Measurements from ENCODE around the gene UMAD1. TPM values are rescaled to one million over a fixed set of nuclear protein-coding genes. Genes with fewer than 3 reads are reported as not detected.
A peak's percentile ranks its signal among the peaks of the same experiment; 100 is the strongest.

UMAD1 gene
- total and polyA plus RNA-seq, 3 donors from 2014 or later = 11.1 to 17.3 (median 12.6) TPM

DNA sequence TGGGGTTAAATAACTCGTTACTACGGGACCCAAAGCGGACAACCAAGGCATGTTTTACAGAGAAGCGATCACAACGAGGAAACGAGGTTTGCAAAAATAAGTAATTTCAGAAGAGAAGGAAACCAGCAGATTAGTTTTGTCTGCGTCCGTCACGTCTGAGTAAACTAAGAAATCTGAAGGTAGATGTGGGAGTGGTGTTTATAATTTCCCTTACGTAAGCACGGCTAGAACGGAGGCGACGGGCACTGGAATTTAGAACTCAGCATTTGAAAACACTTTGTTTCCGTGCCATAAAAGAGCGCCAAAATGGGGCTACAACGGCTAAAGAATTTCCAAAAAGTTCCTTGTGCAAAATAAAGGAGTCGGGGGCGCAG lies 718 bp upstream of the UMAD1 start:
- DNase-seq = peak; percentile 28
- no peaks in the 10 kb centered on the region for H3K9me3 ChIP-seq
- H3K27me3 ChIP-seq = no peaks in the 10 kb centered on the region
- peaks cover 7% of the 10 kb centered on the region for H3K4me1 ChIP-seq
- WGBS, 2 donors = 0% methylated on average over 19 of the region's 19 CpGs
- TF ChIP-seq POLR2A (IDR thresholded peaks at IDR 0.05) = no peak
- no peak for TF ChIP-seq CTCF (IDR thresholded peaks at IDR 0.05)
- H3K36me3 ChIP-seq (ENCODE audit: low read depth, missing control alignments) = no peaks in the 10 kb centered on the region
- peak overlapping the region; percentile 84 to 88 for H3K4me3 ChIP-seq
- intact Hi-C loops (cut with DNase I; ENCODE audit: low total_unique reads) = no loop called here
- peak overlapping the region; percentile 86 to 90 for H3K27ac ChIP-seq

GRCh38 chr7:7641129-7641663 lies 644 bp downstream of the UMAD1 start:
- peak overlapping the region; percentile 90 to 92 for H3K27ac ChIP-seq
- no peaks in the 10 kb centered on the region for H3K36me3 ChIP-seq (ENCODE audit: low read depth, missing control alignments)
- H3K27me3 ChIP-seq = no peaks in the 10 kb centered on the region
- H3K9me3 ChIP-seq = no peaks in the 10 kb centered on the region
- H3K4me1 ChIP-seq = peaks cover 7% of the 10 kb centered on the region
- intact Hi-C loops (cut with DNase I; ENCODE audit: low total_unique reads) = no loop called here
- H3K4me3 ChIP-seq = peak overlapping the region; percentile 84 to 88
- TF ChIP-seq POLR2A (IDR thresholded peaks at IDR 0.05) = no peak
- 4 to 7% methylated on average over 22 of the region's 22 CpGs for whole genome bisulfite sequencing, 2 donors
- peak; percentile 36 for DNase-seq

- H3K27me3 ChIP-seq = no peaks in the 10 kb centered on the region
- no peaks in the 10 kb centered on the region for H3K9me3 ChIP-seq
- no peaks in the 10 kb centered on the region for H3K36me3 ChIP-seq (ENCODE audit: low read depth, missing control alignments)
- WGBS, 2 donors = 54 to 71% methylated on average over 6 of the region's 6 CpGs
- H3K4me3 ChIP-seq = no peak overlapping the region
- H3K27ac ChIP-seq = peak overlapping the region in 1 of 2 donors; percentile 90
- no peak for DNase-seq
- TF ChIP-seq POLR2A (IDR thresholded peaks at IDR 0.05) = no peak
- no peak for TF ChIP-seq CTCF (IDR thresholded peaks at IDR 0.05)
- H3K4me1 ChIP-seq = peaks cover 7% of the 10 kb centered on the region
- intact Hi-C loops (cut with DNase I; ENCODE audit: low total_unique reads) = no loop called here
These were observed 1.5 kb downstream of the UMAD1 start for GRCh38 chr7:7642081-7642480.

DNA sequence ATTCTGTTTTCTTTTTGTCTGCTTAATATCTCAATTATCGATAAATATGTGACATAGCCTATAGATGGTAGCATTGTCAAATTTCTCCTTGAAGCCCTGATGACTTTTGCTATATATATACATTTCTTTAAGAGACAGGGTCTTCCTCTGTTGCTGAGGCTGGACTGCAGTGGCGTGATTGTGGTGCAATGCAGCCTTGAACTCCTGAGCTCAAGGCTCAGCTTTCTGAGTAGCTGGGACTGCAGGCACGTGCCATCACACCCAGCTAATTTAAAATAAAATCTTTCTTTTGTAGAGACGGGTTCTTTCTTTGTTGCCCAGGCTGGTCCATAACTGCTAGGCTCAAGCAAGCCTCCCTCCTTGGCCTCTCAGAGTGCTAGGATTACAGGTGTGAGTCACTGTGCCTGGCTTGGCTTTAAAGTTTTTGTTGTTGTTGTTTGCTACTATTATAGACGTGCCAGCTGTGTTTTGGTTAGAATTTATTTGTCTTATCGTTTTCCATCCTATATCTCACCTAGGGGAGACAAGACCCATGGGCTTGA lies 7.0 kb downstream of the UMAD1 start:
- Histone ChIP-seq H3K4me1 (no peaks in the 10 kb centered on the region), H3K36me3 (ENCODE audit: low read depth, missing control alignments) (no peaks in the 10 kb centered on the region), H3K27ac (no peak overlapping the region), H3K4me3 (no peak overlapping the region), H3K27me3 (no peaks in the 10 kb centered on the region), H3K9me3 (no peaks in the 10 kb centered on the region)
- no peak for DNase-seq
- intact Hi-C loops (cut with DNase I; ENCODE audit: low total_unique reads) = no loop called here
- no peak for TF ChIP-seq CTCF (IDR thresholded peaks at IDR 0.05)
- TF ChIP-seq POLR2A (IDR thresholded peaks at IDR 0.05) = no peak
- 70 to 79% methylated on average over 6 of the region's 6 CpGs for WGBS, 2 donors

GRCh38 chr7:7650682-7651206 lies 10.2 kb downstream of the UMAD1 start:
- Histone ChIP-seq H3K4me1 (no peaks in the 10 kb centered on the region), H3K27ac (no peak overlapping the region), H3K4me3 (no peak overlapping the region), H3K9me3 (no peaks in the 10 kb centered on the region), H3K36me3 (ENCODE audit: low read depth, missing control alignments) (no peaks in the 10 kb centered on the region), H3K27me3 (no peaks in the 10 kb centered on the region)
- TF ChIP-seq POLR2A (IDR thresholded peaks at IDR 0.05) = no peak
- TF ChIP-seq CTCF (IDR thresholded peaks at IDR 0.05) = no peak
- intact Hi-C loops (cut with DNase I; ENCODE audit: low total_unique reads) = no loop called here
- DNase-seq = no peak
- 77 to 93% methylated on average over 2 of the region's 2 CpGs for WGBS, 2 donors

All from testis (tissue), 3 donors.